Mucosa of gallbladder (tissue), 1 donor: ENCODE results near the gene CMSS1. TPM values are rescaled to one million over a fixed set of nuclear protein-coding genes. Genes with fewer than 3 reads are reported as not detected.

Experiments
- DNase-seq: peaks from one replicate; pipeline ENCODE4 v3.0.0-alpha.2; 2020; ENCODE audit warnings: low spot score
- total RNA-seq: library from RNA; stranded (reverse); gene quantifications from one replicate; pipeline ENCODE4 v1.2.1, GENCODE V29; 2021
- donor health status: DM: no; HTN: no; CAD: no.

CMSS1 gene
- total RNA-seq, 1 donor from 2014 or later = 18.2 TPM

DNA sequence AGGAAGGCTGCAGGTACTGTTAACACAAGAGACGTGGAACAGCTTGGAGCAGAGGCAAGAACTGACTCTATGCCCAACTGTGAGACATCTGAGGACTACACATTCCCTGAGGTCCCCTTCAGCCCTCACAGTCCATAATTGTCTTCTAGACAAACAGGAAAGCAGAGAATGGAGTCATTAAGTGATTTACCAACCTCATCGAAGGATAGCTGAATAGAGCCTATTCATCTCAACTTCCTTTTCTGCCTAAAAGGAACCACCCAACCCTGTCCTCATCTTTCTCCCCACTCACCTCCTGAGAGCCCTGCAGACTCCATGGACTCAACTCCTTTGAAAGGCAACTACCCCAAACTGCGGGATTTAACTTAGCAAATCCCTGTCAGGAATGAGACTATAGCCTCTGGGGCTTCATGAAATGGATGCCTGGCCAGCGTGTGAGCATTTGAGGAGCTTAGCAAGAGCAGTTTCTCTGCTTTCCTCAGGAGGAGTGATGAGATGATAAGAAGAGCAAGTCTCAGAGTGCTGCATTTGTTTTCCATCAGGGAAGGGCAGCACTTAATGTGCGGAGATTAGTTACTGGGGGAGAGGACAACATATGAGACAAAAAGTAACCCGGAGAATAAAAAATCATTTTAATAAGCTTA lies 358.1 kb downstream of the CMSS1 start:
- DNase-seq = no peak

DNA sequence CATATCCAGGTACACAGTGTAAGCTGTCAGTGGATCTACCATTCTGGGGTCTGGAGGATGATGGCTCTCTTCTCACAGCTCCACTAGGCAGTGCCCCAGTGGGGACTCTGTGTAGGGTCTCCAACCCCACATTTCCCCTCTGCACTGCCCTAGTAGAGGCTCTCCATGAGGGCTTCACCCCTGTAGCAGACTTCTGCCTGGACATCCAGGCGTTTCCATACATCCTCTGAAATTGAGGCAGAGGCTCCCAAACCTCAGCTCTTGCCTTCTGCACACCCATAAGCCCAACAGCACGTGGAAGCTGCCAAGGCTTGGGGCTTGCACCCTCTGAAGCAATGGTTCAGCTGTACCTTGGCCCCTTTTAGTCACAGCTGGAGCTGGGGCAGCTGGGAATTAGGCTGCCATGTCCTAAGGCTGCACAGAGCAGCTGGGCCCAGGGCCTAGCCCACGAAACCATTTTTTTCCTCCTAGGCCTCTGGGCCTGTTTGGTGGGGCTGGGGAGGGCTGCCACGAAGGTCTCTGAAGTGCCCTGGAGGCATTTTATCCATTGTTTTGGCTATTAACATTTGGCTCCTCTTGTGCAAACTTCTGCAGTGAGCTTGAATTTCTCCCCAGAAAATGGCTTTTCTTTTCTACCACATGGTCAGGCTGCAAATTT lies 362.2 kb downstream of the CMSS1 start:
- no peak for DNase-seq

DNA sequence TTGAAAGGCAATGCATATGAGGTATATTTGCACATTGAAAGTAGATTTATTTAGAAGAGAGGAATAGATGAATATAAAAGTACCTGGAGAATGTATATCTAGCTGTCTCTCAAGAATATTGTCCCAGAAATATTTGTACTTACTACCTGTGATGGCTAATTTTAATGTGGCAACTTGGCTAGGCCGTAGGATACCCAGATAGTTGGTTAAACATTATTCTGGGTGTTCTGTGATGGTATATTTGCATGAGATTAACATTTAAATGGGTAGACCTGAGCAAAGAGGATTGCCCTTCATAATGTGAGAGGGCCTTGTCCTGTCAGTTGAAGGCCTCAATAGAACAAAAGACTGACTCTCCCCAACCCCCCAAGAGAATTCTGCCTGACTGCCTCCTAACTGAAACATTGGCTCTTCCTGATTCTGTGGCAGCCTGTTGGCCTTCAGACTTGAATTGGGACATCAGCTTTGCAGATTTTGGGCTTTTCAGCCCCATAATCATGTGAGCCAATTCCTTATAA lies 366.0 kb downstream of the CMSS1 start:
- no peak for DNase-seq

DNA sequence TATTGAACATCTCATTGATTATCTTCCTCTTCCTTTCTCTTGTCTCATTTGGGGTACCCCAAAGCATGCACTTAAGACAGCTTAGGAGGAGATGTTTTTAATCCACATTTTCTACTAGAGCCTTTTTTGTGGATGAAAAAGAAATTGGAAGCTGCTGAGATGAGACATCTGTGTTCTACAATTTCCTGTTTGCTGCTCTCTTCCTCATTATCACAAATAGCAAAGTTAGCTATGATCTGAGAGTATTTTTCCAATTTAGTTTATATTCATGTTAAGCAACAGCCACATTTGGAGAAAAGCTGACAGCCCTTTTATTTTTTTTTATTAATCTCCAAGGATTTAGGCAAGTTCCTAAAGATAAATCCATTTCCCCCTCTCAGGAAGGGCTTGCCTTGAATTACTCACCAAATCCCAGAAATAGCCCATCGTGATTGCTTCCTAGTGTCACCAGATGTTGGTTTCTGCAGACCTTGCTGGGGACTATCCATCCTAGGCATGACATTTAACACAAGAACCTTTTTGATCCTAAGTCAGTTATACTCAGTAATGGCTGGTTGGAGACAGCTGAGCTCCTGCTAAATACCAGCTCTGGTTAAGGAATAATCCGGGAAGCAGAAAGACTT lies 367.4 kb downstream of the CMSS1 start:
- DNase-seq = no peak

DNA sequence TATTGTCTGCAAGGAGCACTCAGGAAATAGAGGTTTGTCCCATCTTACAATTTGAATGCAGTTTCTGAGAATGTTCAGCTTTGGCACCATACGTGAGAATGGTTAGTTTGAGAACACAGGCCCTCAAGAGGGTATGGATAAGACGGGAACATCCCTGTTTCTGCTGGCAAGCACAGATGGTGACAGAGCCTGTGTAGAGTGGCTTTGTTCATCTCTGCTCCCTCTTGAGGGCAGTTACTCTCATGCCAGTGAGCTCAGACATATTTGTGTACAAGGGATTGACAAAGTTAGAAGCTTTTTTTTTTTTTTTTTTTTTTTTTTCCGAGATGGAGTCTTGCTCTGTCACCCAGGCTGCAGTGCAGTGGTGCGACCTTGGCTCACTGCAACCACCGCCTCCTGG lies 368.2 kb downstream of the CMSS1 start:
- no peak for DNase-seq

DNA sequence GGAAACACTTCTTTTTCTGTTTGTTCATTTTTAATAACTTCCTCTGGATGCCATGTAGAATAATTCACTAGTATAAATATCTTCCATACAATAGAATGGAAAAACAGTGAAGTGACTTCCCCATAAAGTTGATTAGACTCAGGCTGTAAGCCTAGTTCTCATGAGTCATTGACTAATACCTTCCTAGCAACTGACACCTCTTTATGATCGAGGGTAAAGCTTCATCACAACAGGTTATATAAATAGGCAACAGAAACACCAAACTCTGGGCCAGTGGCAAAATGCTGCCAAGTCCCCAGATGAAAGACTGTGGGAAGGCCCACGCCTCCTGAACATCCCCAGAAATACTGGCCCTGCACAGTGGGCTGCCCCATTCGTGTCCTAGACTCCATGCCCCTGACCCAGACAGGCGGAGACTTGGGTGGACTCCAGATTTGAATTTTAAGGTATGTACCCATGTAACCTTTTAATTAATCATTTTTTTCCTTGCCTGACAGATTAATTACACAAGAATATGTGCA lies 371.8 kb downstream of the CMSS1 start:
- no peak for DNase-seq

DNA sequence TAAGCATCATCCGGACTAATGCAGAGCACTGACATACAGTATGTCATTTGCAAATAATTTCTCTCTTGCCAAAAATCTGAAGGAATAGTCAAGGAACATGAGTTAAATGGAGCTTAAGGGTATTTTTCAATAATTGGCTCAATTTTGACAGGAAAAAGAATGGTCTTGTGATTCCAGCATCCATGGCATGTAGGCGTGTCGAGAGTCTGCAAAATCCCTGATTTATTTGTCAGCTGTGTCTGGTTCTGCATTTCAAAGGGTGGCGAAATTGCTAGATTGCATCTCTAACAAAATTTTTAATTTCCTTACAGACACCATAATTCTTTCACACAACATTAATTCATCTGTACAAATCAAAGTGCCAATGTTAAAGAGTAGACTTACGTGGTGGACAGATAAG lies 377.7 kb downstream of the CMSS1 start:
- DNase-seq = no peak

DNA sequence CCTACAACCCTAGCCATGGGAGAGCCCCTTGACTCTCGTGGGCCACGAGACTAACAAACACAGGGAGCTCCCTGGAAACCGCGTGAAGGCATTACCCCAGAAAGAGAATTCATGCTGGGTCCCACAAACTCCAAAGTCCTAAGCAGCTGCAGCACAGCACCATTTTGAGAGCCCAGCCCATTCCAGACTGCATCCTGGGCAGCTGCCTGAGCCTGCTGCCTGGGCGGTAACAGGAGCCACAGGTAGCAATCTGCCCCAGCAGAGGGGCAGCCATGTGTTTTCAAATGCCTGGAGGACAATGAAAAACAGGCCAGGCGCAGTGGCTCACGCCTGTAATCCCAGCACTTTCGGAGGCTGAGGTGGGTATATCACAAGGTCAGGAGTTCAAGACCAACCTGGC lies 380.2 kb downstream of the CMSS1 start:
- no peak for DNase-seq

DNA sequence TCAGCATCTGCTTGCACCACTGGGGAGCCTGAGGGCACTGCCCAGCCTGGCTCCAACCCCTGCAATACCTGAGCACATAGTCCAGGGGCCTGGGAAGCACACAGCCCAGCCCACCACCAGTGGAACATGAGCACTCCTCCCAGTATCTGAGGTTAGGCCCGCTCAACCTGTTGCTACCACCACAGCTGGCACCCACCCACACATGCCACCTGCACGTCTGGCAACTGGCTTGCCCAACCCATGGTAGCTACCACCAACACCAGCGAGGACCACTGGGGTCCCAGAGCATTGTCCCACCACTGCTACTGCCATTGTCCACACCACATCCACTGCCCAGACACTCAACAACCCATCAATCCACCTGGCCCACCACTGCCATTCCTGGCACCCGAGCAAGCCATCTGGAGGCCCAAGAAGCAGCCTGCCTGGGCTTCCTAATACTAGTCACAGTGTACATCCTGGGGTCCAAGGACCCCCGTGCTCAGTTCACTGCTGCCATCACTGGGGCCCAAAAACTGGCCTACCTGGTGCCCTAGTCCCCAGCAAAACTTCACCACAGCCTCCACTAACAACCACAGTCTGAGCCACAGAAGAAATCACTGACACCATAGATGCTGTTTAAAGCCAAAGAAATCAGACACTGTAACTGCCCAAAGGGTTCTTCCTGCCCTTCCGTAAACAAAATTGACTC lies 381.1 kb downstream of the CMSS1 start:
- no peak for DNase-seq

DNA sequence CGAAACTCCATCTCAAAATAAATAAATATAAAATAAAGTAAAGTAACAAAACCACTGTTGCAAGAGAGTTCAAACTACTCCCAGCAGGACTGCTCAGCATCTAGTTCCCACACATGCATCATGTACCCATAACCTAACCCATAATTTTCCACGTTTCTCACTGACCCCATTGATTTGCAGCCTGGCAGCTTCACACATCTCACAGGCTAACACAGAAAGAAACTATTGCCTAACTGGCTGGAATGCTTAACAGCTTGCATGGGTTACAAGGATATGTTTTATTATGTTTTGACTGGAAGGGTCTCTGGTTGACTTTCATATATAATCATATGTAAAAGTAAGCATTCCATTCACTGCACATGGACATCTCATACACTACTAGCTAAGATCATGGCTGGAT lies 387.5 kb downstream of the CMSS1 start:
- DNase-seq = no peak

DNA sequence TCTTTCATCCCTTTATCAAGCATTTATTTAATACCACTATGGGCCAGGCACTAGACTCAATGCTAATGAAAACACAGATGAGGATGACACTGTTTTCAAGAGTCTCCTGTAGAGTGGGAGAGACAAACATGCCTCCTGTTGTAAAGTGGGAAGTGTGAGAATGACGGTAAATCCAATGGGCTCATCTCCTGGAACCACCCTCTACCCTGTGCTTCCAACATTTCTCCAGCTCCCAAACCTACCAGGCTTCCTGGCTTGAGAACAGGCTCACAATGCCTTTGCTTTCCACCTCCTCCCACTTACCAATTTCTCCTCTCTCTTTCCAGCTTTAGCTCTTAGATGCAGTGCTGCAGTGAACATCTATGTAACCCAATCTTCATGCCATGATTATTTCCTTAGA lies 389.0 kb downstream of the CMSS1 start:
- DNase-seq = no peak

DNA sequence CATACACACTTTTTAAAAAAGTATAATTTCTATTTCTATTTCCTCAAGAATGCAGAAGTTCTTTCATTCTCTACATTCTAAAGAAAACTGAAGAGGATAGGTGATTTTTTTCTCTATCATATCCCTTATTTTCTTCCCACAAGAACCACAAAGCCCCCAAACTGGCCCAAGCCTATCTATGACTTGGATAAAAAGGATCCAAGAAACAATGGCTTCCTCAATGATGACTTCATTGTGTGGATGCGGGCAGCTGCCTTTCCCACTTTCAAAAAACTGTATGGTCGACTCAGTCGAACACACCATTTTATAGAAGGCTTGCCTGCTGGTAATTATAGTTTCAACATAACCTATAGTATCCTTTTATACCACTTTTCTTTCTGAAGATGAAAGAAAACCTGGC lies 390.2 kb downstream of the CMSS1 start:
- no peak for DNase-seq

DNA sequence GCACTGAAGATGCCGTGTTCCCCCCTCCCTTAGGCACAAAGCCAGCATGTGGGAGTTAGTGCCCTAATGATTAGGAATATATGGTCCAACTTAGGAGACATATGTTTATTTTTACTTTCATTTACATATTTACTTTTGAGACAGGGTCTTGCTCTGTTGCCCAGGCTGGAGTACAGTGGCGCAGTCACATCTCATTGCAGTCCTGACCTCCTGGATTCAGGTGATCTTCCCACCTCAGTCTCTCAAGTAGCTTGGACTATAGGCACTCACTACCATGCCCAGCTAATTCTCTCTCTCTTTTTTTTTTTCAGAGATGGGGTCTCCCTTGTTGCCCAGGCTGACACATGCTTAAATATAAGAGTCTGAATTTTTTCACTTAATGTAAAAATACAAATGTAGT lies 391.5 kb downstream of the CMSS1 start:
- no peak for DNase-seq

DNA sequence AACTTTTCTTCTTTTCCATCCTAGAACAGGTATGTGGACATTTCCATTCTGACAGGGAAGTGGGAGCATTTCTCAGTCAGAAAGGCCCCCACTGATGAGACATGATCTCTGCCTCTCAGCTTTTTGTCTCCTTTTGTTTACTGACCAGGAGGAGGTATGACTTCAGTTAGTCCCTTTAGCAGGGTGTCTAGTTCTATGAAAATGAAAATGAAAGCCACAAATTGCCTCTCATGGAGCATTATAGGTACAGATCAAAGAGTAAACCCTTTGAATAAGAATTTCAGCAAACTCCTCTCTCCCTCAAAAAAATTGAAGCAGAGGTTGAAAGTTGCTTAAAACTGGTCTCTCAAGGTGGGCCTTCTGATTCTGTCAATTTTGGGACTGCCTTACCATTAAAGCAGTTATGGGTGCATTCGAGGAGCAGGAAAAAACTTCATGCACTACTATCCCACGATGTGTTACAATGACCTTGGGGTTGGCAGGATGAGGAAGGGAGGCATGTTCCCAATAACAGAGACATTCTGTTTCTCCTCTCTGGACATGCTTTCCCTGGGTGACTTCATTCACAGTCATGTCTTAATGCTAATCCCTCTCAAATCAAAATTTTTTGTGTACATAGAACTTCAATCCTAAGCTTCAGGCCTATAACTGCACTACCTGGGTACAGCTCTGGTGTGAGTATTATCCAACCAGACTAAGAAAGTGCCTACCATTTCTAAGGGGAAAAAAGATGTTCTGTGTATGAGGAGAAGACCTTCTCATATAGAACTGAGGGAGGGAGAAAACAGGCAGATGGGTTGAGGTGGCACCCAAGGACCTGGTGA lies 392.5 kb downstream of the CMSS1 start:
- no peak for DNase-seq

DNA sequence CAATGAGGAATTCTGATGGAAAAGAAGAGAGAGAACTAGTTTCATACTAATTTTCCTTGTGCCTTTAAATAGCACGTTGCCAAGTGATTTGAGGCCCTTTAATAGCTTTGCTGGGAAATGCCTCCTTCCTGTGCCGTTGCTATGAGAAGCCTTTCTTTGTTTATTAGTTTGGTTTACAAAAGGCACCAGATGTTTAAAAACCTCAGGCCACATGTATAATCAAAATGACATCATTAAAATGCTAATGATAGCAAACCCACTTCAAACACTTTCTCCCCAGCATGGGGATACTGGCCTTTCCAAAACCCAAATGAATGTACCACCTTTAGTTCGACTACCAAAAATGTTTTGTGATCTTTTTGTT lies 393.1 kb downstream of the CMSS1 start:
- DNase-seq = peak; percentile 14

DNA sequence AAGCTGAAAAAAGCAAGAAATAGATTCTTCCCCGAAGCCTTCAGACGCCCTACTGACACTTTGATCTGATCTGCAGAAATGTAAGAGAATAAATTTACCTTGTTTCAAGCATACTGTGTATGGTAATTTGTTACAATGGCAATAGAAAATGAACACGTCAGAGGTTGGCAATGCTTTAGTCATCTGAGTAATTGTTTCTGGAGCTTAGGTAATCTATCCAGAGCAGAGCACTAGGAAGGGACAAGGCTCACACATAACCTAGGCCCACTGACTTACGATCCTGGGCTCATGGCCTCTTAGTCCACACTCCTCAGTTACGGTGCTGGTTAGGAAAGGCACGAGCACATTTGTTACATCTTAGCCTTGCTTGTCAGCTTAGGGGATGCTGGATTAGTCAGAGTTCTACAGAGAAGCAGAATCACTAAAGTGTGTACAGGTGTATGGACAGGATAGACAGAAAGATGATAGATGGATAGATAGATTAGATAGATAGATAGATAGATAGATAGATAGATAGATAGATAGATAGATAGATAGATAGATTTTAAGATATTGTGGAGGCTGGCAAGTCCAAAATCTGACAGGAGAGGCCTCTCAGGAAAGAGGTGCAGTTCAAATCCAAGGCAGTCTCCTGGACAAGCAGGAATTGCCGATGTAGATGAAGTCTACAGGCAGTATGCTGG lies 396.4 kb downstream of the CMSS1 start:
- no peak for DNase-seq

DNA sequence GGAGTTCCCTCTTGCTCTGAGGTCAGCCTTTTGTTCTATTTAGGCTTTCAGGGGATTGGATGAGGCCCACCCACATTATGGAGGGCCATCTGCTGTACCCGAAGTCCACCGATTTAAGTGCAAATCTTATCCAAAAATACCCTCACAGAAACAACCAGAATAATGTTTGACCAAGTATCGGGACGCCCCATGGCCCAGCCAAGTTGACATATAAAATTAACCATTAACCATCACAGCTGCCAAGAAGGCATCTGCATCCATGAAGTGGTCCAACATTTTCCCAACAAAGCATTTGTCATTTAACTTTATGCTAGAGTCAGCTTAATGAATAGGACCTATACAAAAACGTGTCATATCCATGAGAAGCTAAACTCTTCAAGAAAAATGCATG lies 396.9 kb downstream of the CMSS1 start:
- DNase-seq = no peak

DNA sequence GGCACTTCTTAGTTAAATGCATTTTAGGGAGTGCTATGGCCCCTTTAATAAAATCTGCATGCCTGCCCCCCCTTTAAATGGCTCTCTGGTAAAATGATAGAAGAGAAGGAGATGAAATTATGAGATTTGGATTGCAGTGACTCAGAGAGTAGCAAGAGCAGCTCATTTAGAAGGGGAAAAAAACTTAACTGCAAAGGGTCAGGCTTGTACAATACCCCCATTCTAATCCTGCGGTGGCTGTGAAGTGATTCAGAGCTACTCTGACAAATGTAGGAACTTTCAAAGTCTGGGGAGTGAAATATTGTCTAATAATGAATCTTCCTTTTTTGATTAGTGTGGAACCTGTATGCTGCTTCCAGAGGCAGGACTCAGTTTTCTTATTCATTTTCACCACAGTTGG lies 399.1 kb downstream of the CMSS1 start:
- DNase-seq = no peak

DNA sequence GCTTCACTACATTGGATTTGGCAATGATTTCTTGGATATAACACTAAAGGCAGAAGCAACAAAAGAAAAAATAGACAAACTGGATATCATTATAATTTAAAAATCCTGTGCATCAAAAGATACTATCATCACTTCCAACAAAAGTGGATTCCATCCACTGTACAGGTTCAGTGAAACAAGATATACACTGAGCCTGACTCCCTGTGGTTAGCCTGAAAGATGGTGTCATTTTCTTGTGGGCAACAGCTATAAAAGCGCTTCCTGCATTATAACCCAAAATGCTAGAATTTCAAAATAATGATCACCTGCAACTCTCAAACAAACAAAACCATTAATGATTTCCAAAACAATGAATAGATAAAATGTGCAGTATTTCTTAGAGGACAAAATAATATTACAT lies 403.5 kb downstream of the CMSS1 start:
- DNase-seq = no peak

DNA sequence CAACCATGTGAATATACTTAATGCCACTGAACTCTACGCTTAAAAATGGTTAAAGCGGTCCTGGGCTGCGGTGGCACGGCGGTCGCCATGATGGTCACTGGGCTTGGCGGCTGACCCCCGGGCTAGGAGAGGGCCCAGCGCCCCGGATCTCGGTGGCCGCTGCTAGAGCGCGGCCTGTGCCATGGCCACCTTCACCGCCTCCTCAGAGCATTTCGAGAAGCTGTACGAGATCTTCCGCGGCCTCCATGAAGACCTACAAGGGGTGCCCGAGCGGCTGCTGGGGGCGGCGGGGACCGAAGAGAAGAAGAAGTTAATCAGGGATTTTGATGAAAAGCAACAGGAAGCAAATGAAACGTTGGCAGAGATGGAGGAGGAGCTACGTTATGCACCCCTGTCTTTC lies 407.5 kb downstream of the CMSS1 start:
- no peak for DNase-seq

DNA sequence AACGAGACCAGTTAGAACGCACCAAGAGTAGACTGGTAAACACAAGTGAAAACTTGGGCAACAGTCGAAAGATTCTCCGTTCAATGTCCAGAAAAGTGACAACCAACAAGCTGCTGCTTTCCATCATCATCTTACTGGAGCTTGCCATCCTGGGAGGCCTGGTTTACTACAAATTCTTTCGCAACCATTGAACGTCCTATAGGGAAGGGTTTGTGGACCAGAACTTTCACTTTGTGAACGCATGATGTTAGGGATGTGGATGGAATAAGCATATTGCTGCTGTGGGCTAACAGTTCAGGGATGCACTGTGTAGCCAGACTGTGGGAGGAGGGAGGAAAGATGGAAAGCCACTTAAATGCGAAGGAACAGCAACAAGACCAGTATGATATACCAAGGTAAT lies 408.2 kb downstream of the CMSS1 start:
- no peak for DNase-seq
